Parathyroid adenoma (tissue), 2 donors: ENCODE data around the gene SLF2.

ENCODE experiments used
- H2AFZ ChIP-seq: fragments of 300-600 bp; sonication (generic); one replicate; pipeline ENCODE4 v1.7.0; 2017; ENCODE audit warnings: antibody characterized with exemption, mild to moderate bottlenecking
- H3K27ac ChIP-seq: fragments of 300-600 bp; sonication (generic); one replicate; pipeline ENCODE4 v1.7.0; 2017
- H3K27me3 ChIP-seq: fragments of 300-600 bp; sonication (generic); one replicate; pipeline ENCODE4 v1.7.0; 2017; ENCODE audit warnings: low read length; ENCODE audit not compliant: control insufficient read depth, insufficient read depth
- H3K36me3 ChIP-seq: fragments of 300-600 bp; sonication (generic); one replicate; pipeline ENCODE4 v1.7.0; 2017; ENCODE audit warnings: low read length; ENCODE audit not compliant: control insufficient read depth, insufficient read depth
- H3K4me1 ChIP-seq: fragments of 300-600 bp; sonication (generic); one replicate; pipeline ENCODE4 v1.7.0; 2017; ENCODE audit warnings: control low read depth
- H3K4me2 ChIP-seq: fragments of 300-600 bp; sonication (generic); one replicate; pipeline ENCODE4 v1.7.0; 2017; ENCODE audit warnings: low read length
- H3K4me3 ChIP-seq: fragments of 300-600 bp; sonication (generic); one replicate; pipeline ENCODE4 v1.7.0; 2017; ENCODE audit warnings: low read depth, low read length
- H3K79me2 ChIP-seq: fragments of 300-600 bp; sonication (generic); one replicate; pipeline ENCODE4 v1.7.0; 2017; ENCODE audit warnings: control low read depth
- H3K9ac ChIP-seq: fragments of 300-600 bp; sonication (generic); one replicate; pipeline ENCODE4 v1.7.0; 2017; ENCODE audit warnings: mild to moderate bottlenecking
- H3K9me3 ChIP-seq: fragments of 300-600 bp; sonication (generic); one replicate; pipeline ENCODE4 v1.7.0; 2017; ENCODE audit warnings: low read length; ENCODE audit not compliant: control insufficient read depth
- TF ChIP-seq, protein P1 (sequence below): fragments of 300-600 bp; sonication (generic); IDR thresholded peaks from one replicate; pipeline ENCODE4 v1.7.0; 2017; ENCODE audit warnings: antibody characterized with exemption, mild to moderate bottlenecking
- donor health status: primary hyperparathyroidism.

SLF2 gene

DNA sequence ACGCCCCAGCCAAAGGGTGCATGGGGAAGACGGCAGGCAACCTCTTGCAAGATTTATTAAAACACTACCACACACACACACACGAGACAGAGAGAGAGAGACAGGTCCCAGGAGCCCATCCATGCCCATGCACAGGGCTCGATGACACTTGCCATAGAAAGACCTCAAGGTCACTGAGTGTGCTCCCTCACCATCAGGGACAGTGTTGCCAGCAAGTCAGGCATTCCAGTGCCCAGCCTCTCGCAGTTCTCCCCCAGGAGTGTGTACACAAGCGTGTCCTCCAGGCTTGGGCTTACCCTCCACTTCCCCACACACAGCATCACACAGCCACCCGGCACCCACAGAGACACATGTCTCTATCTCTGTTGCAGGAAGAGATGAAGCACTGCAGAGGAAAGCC is 46.8 kb upstream of the SLF2 start:
- Histone ChIP-seq H3K4me3 (no peak overlapping the region), H3K27ac (no peak overlapping the region), H2AFZ (peak overlapping the region; percentile 13), H3K4me2 (no peak overlapping the region), H3K36me3 (no peaks in the 10 kb centered on the region), H3K4me1 (no peaks in the 10 kb centered on the region), H3K9ac (no peak overlapping the region), H3K27me3 (no peaks in the 10 kb centered on the region), H3K79me2 (no peaks in the 10 kb centered on the region), H3K9me3 (no peaks in the 10 kb centered on the region)
- TF ChIP-seq, protein P1, sequence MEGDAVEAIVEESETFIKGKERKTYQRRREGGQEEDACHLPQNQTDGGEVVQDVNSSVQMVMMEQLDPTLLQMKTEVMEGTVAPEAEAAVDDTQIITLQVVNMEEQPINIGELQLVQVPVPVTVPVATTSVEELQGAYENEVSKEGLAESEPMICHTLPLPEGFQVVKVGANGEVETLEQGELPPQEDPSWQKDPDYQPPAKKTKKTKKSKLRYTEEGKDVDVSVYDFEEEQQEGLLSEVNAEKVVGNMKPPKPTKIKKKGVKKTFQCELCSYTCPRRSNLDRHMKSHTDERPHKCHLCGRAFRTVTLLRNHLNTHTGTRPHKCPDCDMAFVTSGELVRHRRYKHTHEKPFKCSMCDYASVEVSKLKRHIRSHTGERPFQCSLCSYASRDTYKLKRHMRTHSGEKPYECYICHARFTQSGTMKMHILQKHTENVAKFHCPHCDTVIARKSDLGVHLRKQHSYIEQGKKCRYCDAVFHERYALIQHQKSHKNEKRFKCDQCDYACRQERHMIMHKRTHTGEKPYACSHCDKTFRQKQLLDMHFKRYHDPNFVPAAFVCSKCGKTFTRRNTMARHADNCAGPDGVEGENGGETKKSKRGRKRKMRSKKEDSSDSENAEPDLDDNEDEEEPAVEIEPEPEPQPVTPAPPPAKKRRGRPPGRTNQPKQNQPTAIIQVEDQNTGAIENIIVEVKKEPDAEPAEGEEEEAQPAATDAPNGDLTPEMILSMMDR: no peak

DNA sequence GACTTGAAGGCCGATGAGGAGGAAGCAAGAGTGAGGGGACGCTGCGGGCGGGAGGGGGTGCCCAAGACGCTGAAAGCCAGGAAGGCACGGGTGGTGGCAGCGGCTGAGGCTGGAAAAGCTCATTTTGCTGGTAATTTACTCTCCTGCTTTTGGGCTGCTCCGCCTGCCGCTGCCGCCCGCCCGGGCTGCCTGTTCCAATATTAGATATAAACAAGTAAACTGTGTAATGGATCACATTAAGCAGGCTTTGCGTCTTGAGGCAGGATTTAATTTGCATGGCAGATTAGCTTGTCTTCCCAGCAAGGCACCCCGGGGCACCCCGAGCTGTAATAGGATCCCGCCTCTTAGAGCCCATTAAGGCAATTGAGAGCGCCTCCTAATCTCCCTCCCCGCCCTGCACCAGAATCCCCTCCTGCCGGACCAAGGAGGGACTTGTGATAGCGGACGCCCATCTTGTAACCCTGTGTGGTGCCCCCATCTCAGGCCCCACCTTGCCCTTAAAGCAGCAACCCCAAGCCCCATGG is 46.1 kb upstream of the SLF2 start:
- Histone ChIP-seq H3K4me3 (no peak overlapping the region), H3K36me3 (no peaks in the 10 kb centered on the region), H3K27me3 (no peaks in the 10 kb centered on the region), H3K9ac (no peak overlapping the region), H3K27ac (no peak overlapping the region), H3K79me2 (no peaks in the 10 kb centered on the region), H2AFZ (peak overlapping the region; percentile 13), H3K4me2 (no peak overlapping the region), H3K9me3 (no peaks in the 10 kb centered on the region), H3K4me1 (no peaks in the 10 kb centered on the region)
- TF ChIP-seq, protein P1: no peak

DNA sequence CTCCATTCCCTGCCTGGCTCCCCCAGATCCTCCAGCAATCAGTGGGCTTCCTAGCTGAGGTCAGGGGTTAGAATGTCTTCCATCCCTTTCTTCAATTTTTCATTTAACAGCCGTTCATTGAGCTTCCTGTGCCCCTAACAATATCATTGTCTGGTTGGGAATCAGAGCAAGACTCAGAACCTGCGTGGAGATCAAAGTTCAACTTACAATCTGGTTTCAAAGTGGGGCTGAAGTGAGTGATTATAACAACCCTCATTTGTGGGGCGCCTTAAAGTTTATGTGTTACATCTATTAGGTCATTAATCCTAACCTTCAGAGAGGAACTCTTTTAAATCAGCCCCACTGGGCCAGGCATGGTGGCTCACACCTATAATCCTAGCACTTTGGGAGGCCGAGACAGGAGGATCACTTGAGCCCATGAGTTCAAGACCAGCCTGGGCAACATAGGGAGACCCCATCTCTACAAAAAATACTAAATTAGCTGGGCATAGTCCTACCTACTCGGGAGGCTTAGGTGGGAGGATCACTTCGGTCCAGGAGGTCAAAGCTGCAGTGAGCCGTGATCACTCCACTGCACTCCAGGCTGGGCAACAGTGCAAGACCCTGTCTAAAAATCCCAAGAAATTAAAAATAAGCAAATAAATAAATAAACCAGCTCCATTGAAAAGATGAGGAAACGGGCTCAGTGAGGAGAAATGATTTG is 45.4 kb upstream of the SLF2 start:
- H2AFZ ChIP-seq: no peak overlapping the region
- no peaks in the 10 kb centered on the region for H3K9me3 ChIP-seq
- H3K4me1 ChIP-seq: no peaks in the 10 kb centered on the region
- H3K4me2 ChIP-seq: no peak overlapping the region
- TF ChIP-seq, protein P1: no peak
- H3K4me3 ChIP-seq: no peak overlapping the region
- H3K27me3 ChIP-seq: no peaks in the 10 kb centered on the region
- no peak overlapping the region for H3K27ac ChIP-seq
- no peaks in the 10 kb centered on the region for H3K36me3 ChIP-seq
- H3K9ac ChIP-seq: no peak overlapping the region
- H3K79me2 ChIP-seq: no peaks in the 10 kb centered on the region

- H2AFZ ChIP-seq: no peak overlapping the region
- TF ChIP-seq, protein P1: no peak
- no peaks in the 10 kb centered on the region for H3K79me2 ChIP-seq
- H3K27ac ChIP-seq: no peak overlapping the region
- H3K4me1 ChIP-seq: no peaks in the 10 kb centered on the region
- no peaks in the 10 kb centered on the region for H3K9me3 ChIP-seq
- H3K9ac ChIP-seq: no peak overlapping the region
- H3K4me2 ChIP-seq: no peak overlapping the region
- no peaks in the 10 kb centered on the region for H3K27me3 ChIP-seq
- no peaks in the 10 kb centered on the region for H3K36me3 ChIP-seq
- no peak overlapping the region for H3K4me3 ChIP-seq
These were observed 44.4 kb upstream of the SLF2 start for GRCh38 chr10:100868382-100868781.

DNA sequence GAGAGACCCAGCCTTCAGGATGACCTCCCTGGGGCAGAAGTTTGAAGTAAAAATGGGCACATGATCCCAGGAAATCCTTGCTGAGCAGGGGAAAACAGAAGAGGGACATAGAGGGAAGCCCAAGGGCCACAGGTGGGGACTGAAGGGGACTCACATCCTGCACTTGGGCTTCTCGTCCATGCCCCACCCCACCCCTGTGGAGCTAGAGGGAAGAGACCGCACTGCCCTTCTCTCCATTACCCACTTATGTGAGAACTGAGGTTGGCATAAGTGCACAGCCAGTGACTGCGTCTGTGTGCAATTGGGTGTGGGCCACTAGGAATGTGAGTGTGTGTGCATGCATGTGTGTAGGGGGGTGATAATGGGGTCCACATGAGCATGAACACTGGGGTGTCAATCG is 43.4 kb upstream of the SLF2 start:
- Histone ChIP-seq H3K27me3 (no peaks in the 10 kb centered on the region), H3K4me2 (no peak overlapping the region), H3K27ac (no peak overlapping the region), H3K79me2 (no peaks in the 10 kb centered on the region), H3K36me3 (no peaks in the 10 kb centered on the region), H3K9me3 (no peaks in the 10 kb centered on the region), H3K4me3 (no peak overlapping the region), H2AFZ (no peak overlapping the region), H3K9ac (no peak overlapping the region), H3K4me1 (no peaks in the 10 kb centered on the region)
- TF ChIP-seq, protein P1: no peak
